GM10248 (cell line): ENCODE data around the gene PRKCA.

ENCODE experiments used
- CTCF ChIA-PET: fragments of 300-600 bp; sonication (Branson Sonifier 250); formaldehyde crosslinking; extraction: SDS; loops from one replicate; lab custom pipeline; 2021; ENCODE audit warnings: antibody characterized with exemption; lab: Yijun Ruan, JAX
- POLR2A ChIA-PET: fragments of 350-650 bp; sonication (Branson Sonifier 250); formaldehyde crosslinking; extraction: SDS; loops from one replicate; lab custom pipeline; 2020; ENCODE audit warnings: antibody characterized with exemption; lab: Yijun Ruan, JAX
- DNase-seq: peaks from one replicate; pipeline ENCODE4 v3.0.0; 2012; ENCODE audit errors: extremely low spot score
- TF ChIP-seq, protein P1 (sequence below): IDR thresholded peaks from 2 replicates; pipeline ENCODE4 v1.5.1; 2012; ENCODE audit warnings: mild to moderate bottlenecking, low read depth; ENCODE audit errors: extremely low read depth, missing control alignments, control extremely low read depth

The PRKCA gene

DNA sequence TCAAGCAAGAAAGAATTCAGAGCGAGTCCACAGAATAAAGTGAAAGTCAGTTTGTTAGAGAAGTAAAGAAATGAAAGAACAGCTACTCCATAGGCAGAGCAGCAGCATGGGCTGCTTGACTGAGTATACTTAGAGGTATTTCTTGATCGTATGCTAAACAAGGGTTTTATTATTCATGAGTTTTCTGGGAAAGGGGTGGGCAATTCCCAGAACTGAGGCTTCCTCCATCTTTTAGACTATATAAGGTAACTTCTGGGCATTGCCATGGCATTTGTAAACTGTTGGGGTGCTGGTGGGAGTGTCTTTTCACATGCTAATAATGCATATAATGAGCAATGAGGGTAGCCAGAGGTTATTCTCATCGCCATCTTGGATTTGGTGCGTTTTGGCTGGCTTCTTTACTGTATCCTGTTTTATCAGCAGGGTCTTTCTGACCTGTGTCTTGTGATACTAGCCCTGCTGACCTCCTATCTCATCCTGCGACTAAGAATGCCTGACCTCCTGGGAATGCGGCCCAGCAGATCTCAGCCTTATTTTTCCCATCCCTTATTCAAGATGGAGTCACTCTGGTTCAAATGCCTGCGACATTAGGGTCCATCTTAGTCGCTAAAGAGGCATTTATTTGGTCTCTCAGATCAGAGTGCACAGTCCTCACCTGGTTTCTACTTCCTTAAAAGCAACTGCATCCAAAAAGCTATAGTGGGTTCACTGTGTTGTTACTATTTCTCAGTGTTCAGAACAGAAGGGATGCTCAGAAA, 432.0 kb downstream of the PRKCA start:
- POLR2A ChIA-PET = no interaction called here
- CTCF ChIA-PET = no interaction called here

DNA sequence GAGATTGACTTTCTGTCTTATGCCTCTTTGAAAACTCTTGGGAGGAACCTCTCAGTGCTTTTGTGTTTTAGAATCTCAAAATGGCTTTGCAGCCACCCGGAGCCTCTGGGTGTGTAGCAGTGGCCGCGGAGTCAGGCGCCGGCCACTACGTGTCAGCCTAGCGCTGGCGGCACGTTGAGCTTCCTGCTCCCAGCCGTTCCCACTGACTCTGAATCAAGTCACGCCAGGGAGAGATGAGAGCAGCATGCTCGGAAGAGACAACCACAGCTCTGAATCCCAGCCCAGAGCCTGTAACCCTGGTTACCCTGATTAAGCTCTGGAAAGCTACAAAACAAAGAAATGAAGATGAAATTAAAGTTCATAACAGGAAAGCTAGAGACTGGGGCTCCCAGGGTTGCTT, 435.1 kb downstream of the PRKCA start:
- TF ChIP-seq, protein P1, sequence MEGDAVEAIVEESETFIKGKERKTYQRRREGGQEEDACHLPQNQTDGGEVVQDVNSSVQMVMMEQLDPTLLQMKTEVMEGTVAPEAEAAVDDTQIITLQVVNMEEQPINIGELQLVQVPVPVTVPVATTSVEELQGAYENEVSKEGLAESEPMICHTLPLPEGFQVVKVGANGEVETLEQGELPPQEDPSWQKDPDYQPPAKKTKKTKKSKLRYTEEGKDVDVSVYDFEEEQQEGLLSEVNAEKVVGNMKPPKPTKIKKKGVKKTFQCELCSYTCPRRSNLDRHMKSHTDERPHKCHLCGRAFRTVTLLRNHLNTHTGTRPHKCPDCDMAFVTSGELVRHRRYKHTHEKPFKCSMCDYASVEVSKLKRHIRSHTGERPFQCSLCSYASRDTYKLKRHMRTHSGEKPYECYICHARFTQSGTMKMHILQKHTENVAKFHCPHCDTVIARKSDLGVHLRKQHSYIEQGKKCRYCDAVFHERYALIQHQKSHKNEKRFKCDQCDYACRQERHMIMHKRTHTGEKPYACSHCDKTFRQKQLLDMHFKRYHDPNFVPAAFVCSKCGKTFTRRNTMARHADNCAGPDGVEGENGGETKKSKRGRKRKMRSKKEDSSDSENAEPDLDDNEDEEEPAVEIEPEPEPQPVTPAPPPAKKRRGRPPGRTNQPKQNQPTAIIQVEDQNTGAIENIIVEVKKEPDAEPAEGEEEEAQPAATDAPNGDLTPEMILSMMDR = no peak
- DNase-seq = no peak
- ChIA-PET POLR2A (no interaction called here), CTCF (interaction anchor here (1.4 to 1.6 kb wide), 2 partner anchors 10 to 13 kb away, joined by 4 to 5 read pairs; no protein-coding TSS in a partner anchor)

More for the DNA sequence above, 432.0 kb downstream of the PRKCA start:
- TF ChIP-seq, protein P1 = no peak
- DNase-seq = no peak

DNA sequence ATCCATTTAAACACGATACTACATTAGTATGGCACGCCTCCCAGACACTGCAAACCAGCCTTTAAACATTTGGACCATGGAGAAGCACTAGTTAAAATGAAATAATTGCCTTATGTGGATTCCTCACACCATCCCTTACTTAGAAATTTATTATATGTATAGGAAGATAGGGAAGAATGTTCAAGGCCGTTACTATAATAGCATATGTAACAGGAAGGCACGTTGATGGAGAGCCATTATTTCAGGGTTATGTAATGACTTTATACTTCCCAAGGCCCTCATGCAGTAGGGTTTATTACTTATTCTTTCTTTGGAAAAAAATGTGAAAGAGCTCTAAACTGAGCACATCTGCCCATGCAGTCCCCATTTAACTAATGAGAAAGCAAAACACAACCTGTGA, 435.9 kb downstream of the PRKCA start:
- TF ChIP-seq, protein P1 = no peak
- CTCF ChIA-PET = interaction anchor here (1.4 kb wide), 1 partner anchor 11 kb away, joined by 5 read pairs; no protein-coding TSS in a partner anchor
- POLR2A ChIA-PET = no interaction called here
- no peak for DNase-seq

DNA sequence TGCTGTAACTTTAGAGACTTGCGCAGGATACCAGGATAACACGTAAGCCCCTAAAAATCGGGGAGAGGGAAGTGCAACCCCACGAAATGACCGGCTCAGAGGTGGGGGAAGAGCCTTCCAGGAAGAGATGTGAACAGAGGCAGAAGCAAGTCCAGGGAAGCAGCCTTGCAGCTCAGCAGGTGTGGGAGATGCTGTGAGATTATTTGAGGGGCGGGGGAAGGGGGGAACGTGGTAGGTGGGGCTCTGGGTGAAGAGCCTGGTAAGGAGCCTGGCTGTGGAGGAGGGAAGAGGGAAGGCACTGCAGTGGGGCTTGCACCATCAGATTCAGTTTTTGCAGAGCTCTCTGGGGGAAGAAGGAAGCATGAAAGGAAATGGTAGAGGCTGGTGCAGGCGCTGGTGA, 437.1 kb downstream of the PRKCA start:
- TF ChIP-seq, protein P1 = no peak
- no peak for DNase-seq
- ChIA-PET POLR2A (no interaction called here), CTCF (interaction anchor here (1.0 to 1.9 kb wide), 2 partner anchors 13 to 21 kb away, joined by 3 to 6 read pairs; no protein-coding TSS in a partner anchor)

DNA sequence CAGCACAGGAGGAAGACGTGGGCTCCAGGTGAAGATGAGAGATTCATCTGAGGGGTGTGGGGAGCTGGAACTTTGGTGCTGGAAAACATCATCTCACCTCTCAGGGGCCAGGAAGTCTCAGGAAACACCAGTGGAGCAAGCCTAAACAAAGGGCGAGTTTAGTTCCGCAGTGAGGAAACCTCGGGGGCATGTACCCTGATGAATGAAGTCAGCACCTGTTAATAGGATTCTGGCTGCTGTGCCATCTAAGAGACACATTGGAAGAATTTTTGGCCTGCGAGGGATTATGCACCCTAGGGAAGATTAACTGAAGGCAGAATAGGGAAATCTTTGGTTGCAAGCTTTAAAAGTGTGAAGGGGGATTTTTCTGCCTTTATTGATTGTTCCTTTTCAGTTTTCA, 437.8 kb downstream of the PRKCA start:
- CTCF ChIA-PET = interaction anchor here (0.8 to 1.9 kb wide), 4 partner anchors 12 to 22 kb away, joined by 3 to 6 read pairs (median 4); no protein-coding TSS in a partner anchor
- no peak for DNase-seq
- TF ChIP-seq, protein P1 = no peak
- POLR2A ChIA-PET = no interaction called here

DNA sequence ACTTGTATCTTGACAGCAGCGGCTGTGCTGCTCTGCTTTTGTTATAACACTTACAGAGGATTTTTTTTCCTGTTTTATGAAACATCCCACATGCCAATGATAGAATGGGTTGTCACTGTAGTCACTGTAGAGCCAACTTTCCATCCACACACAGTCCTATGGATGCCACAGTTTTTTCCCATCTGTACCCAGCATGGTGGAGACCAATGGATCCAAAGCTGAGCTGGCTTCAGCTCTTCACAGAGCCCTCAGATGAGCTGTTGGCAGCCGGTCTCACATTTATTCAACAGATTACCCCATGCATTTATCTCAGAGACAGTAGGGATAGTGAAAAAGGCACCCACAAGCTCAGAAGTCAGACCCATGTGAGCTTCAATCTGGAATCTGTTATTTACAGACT, 441.1 kb downstream of the PRKCA start:
- POLR2A ChIA-PET = no interaction called here
- TF ChIP-seq, protein P1 = no peak
- DNase-seq = no peak
- CTCF ChIA-PET = no interaction called here
